Measurements from ENCODE around the gene P2RX7. TPM values are rescaled to one million over a fixed set of nuclear protein-coding genes. Genes with fewer than 3 reads are reported as not detected.

P2RX7 gene
- total and polyA plus RNA-seq, 12 donors: 1.2 to 13.5 (median 6.2) TPM

DNA sequence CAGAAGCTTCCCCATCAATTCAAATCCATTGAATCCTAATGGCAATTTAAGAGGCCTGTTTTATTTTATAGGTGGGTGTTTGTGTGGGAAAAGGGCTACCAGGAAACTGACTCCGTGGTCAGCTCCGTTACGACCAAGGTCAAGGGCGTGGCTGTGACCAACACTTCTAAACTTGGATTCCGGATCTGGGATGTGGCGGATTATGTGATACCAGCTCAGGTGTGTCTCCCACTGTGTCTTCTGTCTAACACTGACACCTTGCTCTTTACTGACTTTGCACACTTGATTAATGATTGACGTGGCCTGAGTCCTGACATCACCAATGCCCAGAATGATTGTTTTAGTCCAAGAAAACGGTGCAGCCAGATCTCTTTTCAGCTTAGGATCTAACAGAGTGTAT lies 84.4 kb downstream of the P2RX7 start:
- 72 to 82% (median 76%) methylated on average over 8 of the region's 8 CpGs for WGBS, 4 donors
- Histone ChIP-seq H3K36me3 (replicated peaks in 1 of 2) (peaks cover 0 to 16% of the 10 kb centered on the region in 2 donors), H3K27ac (no peak overlapping the region), H3K9me3 (replicated peaks in 1 of 3) (no peaks in the 10 kb centered on the region), H3K27me3 (no peaks in the 10 kb centered on the region), H3K4me1 (replicated peaks in 1 of 2) (peaks cover 10 to 35% of the 10 kb centered on the region in 2 donors), H3K4me3 (no peak overlapping the region)
- TF ChIP-seq POLR2A (IDR thresholded peaks at IDR 0.05): no peak
- TF ChIP-seq, protein P1, sequence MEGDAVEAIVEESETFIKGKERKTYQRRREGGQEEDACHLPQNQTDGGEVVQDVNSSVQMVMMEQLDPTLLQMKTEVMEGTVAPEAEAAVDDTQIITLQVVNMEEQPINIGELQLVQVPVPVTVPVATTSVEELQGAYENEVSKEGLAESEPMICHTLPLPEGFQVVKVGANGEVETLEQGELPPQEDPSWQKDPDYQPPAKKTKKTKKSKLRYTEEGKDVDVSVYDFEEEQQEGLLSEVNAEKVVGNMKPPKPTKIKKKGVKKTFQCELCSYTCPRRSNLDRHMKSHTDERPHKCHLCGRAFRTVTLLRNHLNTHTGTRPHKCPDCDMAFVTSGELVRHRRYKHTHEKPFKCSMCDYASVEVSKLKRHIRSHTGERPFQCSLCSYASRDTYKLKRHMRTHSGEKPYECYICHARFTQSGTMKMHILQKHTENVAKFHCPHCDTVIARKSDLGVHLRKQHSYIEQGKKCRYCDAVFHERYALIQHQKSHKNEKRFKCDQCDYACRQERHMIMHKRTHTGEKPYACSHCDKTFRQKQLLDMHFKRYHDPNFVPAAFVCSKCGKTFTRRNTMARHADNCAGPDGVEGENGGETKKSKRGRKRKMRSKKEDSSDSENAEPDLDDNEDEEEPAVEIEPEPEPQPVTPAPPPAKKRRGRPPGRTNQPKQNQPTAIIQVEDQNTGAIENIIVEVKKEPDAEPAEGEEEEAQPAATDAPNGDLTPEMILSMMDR (IDR thresholded peaks at IDR 0.05): no peak
- intact Hi-C loops (cut with DNase I): no loop called here
- DNase-seq: no peak

DNA sequence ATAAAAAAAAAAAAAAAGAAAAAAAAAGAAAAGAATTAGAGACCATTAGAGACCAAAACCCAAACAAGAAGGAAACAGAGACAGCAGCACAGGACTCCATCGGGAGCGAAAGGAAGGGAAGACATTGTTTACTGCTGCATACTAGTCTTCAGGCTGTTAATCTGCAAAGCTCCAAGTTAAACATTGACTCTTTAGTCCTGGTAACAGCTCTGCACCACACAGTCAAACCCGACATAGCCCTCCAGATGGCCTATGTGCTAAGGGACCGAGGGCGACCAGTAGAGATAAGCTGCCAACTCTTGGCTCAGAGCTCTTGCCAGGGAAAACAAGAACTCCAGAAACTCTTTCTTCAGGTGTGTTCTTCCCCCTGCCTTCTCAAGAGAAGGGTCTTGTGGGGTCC lies 85.1 kb downstream of the P2RX7 start:
- H3K9me3 ChIP-seq (replicated peaks in 1 of 3): no peaks in the 10 kb centered on the region
- H3K4me3 ChIP-seq: no peak overlapping the region
- H3K36me3 ChIP-seq (replicated peaks in 1 of 2): peaks cover 0 to 18% of the 10 kb centered on the region in 2 donors
- DNase-seq: no peak
- 93 to 98% (median 96%) methylated on average over 5 of the region's 5 CpGs for WGBS, 4 donors
- intact Hi-C loops (cut with DNase I): no loop called here
- no peaks in the 10 kb centered on the region for H3K27me3 ChIP-seq
- no peak overlapping the region for H3K27ac ChIP-seq
- TF ChIP-seq, protein P1 (IDR thresholded peaks at IDR 0.05): no peak
- TF ChIP-seq POLR2A (IDR thresholded peaks at IDR 0.05): no peak
- H3K4me1 ChIP-seq (replicated peaks in 1 of 2): peaks cover 10 to 35% of the 10 kb centered on the region in 2 donors

DNA sequence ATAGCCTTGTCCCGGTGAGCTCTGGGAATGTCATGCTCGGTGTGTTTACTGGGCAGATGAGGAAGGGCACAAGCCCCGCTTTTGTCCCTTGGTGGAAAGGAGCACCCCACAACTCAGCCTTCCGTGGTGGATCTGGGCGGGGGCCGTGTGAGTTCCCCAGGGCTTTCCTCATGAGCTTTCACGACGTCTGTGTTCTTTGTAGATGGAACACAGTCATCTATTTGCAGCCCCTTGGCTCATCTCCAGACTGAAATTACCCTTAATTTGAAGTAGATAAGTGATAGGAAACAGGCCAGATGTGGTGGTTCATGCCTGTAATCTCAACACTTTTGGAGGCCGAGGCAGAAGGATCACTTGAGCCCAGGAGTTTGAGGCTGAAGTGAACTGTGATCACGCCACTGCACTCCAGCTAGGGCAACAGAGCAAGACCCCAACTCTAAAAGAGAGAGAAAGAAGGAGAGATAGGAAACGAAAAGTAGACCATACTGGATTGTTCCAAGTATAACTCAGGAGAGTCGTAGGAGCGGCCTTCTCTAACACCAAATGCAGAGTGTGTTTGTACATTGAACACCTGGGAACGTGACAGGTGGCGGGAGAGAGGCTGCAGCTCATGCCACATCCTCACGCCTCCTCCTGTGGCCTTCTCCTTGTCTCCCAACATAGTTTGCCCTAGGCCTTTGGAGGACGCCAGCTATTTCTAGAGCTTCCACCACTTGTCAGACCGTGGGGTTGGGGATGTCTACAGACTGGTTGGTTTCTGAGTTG lies 86.1 kb downstream of the P2RX7 start:
- no peak overlapping the region for H3K27ac ChIP-seq
- H3K4me3 ChIP-seq: no peak overlapping the region
- DNase-seq: no peak
- peaks cover 0 to 23% of the 10 kb centered on the region in 2 donors for H3K36me3 ChIP-seq (replicated peaks in 1 of 2)
- TF ChIP-seq, protein P1 (IDR thresholded peaks at IDR 0.05): no peak
- TF ChIP-seq POLR2A (IDR thresholded peaks at IDR 0.05): no peak
- no peaks in the 10 kb centered on the region for H3K27me3 ChIP-seq
- intact Hi-C loops (cut with DNase I): no loop called here
- 83 to 91% (median 91%) methylated on average over 16 to 18 of the region's 18 CpGs for WGBS, 4 donors
- no peaks in the 10 kb centered on the region for H3K9me3 ChIP-seq (replicated peaks in 1 of 3)
- H3K4me1 ChIP-seq (replicated peaks in 1 of 2): peaks cover 10 to 30% of the 10 kb centered on the region in 2 donors

DNA sequence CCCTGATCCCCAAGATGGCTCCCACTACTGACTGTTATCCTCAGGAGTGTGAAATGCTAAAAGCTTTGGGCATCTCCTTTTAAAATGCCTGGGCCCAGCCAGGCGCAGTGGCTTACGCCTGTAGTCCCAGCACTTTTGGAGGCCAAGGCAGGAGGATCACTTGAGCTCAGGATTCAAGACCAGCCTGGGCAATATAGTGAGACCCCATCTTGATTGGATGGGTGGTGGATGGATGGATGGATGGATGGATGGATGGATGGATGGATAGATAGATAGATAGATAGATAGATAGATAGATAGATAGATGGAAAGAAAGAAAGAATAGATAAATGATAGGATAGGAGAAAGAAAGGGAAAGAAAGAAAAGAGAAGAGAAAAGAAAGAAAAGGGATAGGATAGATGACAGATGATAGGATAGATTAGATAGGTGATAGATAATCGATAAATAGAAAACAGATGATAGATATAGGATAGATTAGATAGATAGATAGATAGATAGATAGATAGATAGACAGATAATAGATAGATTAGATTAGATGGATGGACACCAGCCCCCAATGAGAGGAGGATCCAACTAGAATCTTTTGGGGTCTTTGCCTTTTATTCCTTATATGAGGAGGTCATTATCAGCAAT lies 86.8 kb downstream of the P2RX7 start:
- Histone ChIP-seq H3K27me3 (no peaks in the 10 kb centered on the region), H3K4me3 (no peak overlapping the region), H3K4me1 (replicated peaks in 1 of 2) (peaks cover 8 to 23% of the 10 kb centered on the region in 2 donors), H3K36me3 (replicated peaks in 1 of 2) (peaks cover 0 to 27% of the 10 kb centered on the region in 2 donors), H3K27ac (no peak overlapping the region), H3K9me3 (replicated peaks in 1 of 3) (no peaks in the 10 kb centered on the region)
- intact Hi-C loops (cut with DNase I): no loop called here
- no peak for TF ChIP-seq POLR2A (IDR thresholded peaks at IDR 0.05)
- TF ChIP-seq, protein P1 (IDR thresholded peaks at IDR 0.05): no peak
- DNase-seq: no peak
- WGBS, 4 donors: 77 to 83% (median 81%) methylated on average over 2 to 3 of the region's 3 CpGs

Data from adrenal gland (tissue), 12 donors.